GM06990 (cell line): ENCODE measurements around the gene CTNNA2.

ENCODE experiments used
- DNase-seq: peaks from one replicate; pipeline ENCODE4 v3.0.0-alpha.2; 2011; ENCODE audit not compliant: insufficient read length; ENCODE audit errors: extremely low read depth
- H3K27me3 ChIP-seq: replicated peaks from 2 replicates; pipeline ENCODE4 v1.6.0; 2011; ENCODE audit warnings: low read length; ENCODE audit not compliant: control insufficient read depth, insufficient read depth
- H3K36me3 ChIP-seq: 2 replicates; pipeline ENCODE4 v1.5.1; 2011; ENCODE audit warnings: low read length; ENCODE audit not compliant: control insufficient read depth, insufficient read depth
- H3K4me3 ChIP-seq: replicated peaks from 2 replicates; pipeline ENCODE4 v1.5.1; 2011; ENCODE audit warnings: low read depth, mild to moderate bottlenecking, control low read depth, low read length
- CTCF ChIP-seq: IDR thresholded peaks from 2 replicates; pipeline ENCODE4 v1.5.1; 2011; ENCODE audit warnings: low read length, control low read depth, mild to moderate bottlenecking, inconsistent platforms; ENCODE audit not compliant: insufficient read depth, poor library complexity, severe bottlenecking

The CTNNA2 gene

GRCh38 chr2:80302314-80303005 lies 789.6 kb downstream of the CTNNA2 start:
- DNase-seq, result no peak
- no peak for TF ChIP-seq CTCF
- Histone ChIP-seq H3K4me3 (no peak overlapping the region), H3K36me3 (no peaks in the 10 kb centered on the region), H3K27me3 (no peaks in the 10 kb centered on the region)

GRCh38 chr2:80303006-80303908 lies 790.4 kb downstream of the CTNNA2 start:
- no peak for TF ChIP-seq CTCF
- H3K4me3 ChIP-seq, result no peak overlapping the region
- DNase-seq, result no peak
- no peaks in the 10 kb centered on the region for H3K27me3 ChIP-seq
- no peaks in the 10 kb centered on the region for H3K36me3 ChIP-seq

- Histone ChIP-seq H3K36me3 (no peaks in the 10 kb centered on the region), H3K4me3 (no peak within 1 kb of the TSS), H3K27me3 (no peaks in the 10 kb centered on the region)
- DNase-seq, result no peak
- TF ChIP-seq CTCF, result no peak
These were observed 791.3 kb downstream of the CTNNA2 start, which contains the start of gene LRRTM1 for GRCh38 chr2:80303909-80304837. Gene LRRTM1, minus strand, starts transcription at chr2:80304752. Its CDS starts 933 bp downstream, at chr2:80303819.

GRCh38 chr2:80311304-80311703 lies 798.5 kb downstream of the CTNNA2 start:
- no peaks in the 10 kb centered on the region for H3K36me3 ChIP-seq
- DNase-seq, result no peak
- H3K27me3 ChIP-seq, result no peaks in the 10 kb centered on the region
- H3K4me3 ChIP-seq, result no peak overlapping the region
- TF ChIP-seq CTCF, result no peak

GRCh38 chr2:80312282-80312839 lies 799.5 kb downstream of the CTNNA2 start:
- no peak for TF ChIP-seq CTCF
- no peaks in the 10 kb centered on the region for H3K36me3 ChIP-seq
- DNase-seq, result no peak
- no peaks in the 10 kb centered on the region for H3K27me3 ChIP-seq
- no peak overlapping the region for H3K4me3 ChIP-seq
